GM23248 (cell line): Measurements from ENCODE around the gene CST5. TPM values are rescaled to one million over a fixed set of nuclear protein-coding genes. Genes with fewer than 3 reads are reported as not detected.

Source experiments
- DNase-seq: peaks from one replicate; pipeline ENCODE4 v3.0.0-alpha.2; 2015
- H2AFZ ChIP-seq: fragments of 200-600 bp; sonication (generic); 2 replicates; pipeline ENCODE4 v1.6.1; 2016; ENCODE audit warnings: antibody characterized with exemption
- H3F3A ChIP-seq: fragments of 200-600 bp; sonication (generic); 2 replicates; pipeline ENCODE4 v1.6.1; 2016; ENCODE audit warnings: mild to moderate bottlenecking, antibody characterized with exemption, mixed run types; ENCODE audit not compliant: insufficient read depth
- H3K27ac ChIP-seq: fragments of 200-600 bp; sonication (generic); 2 replicates; pipeline ENCODE4 v1.5.1; 2016; ENCODE audit warnings: mild to moderate bottlenecking
- H3K27me3 ChIP-seq: fragments of 200-600 bp; sonication (generic); replicated peaks from 2 replicates; pipeline ENCODE4 v1.6.1; 2016; ENCODE audit warnings: mild to moderate bottlenecking; ENCODE audit not compliant: insufficient read depth
- H3K36me3 ChIP-seq: fragments of 200-600 bp; sonication (generic); 2 replicates; pipeline ENCODE4 v1.6.1; 2016; ENCODE audit warnings: low read depth, mild to moderate bottlenecking
- H3K4me1 ChIP-seq: fragments of 200-600 bp; sonication (generic); 2 replicates; pipeline ENCODE4 v1.6.1; 2016; ENCODE audit warnings: mild to moderate bottlenecking; ENCODE audit not compliant: insufficient read depth
- H3K4me2 ChIP-seq: fragments of 200-600 bp; sonication (generic); one replicate; pipeline ENCODE4 v1.6.1; 2016; ENCODE audit warnings: mild to moderate bottlenecking; ENCODE audit not compliant: unreplicated experiment
- H3K4me3 ChIP-seq: fragments of 200-600 bp; sonication (generic); 2 replicates; pipeline ENCODE4 v1.5.1; 2016; ENCODE audit warnings: mild to moderate bottlenecking
- H3K79me2 ChIP-seq: fragments of 200-600 bp; sonication (generic); 2 replicates; pipeline ENCODE4 v1.6.1; 2016; ENCODE audit warnings: mild to moderate bottlenecking; ENCODE audit not compliant: insufficient read depth
- H3K9ac ChIP-seq: fragments of 200-600 bp; sonication (generic); 2 replicates; pipeline ENCODE4 v1.6.1; 2016; ENCODE audit warnings: mild to moderate bottlenecking
- H3K9me2 ChIP-seq: fragments of 200-600 bp; sonication (generic); 2 replicates; pipeline ENCODE4 v1.6.1; 2016; ENCODE audit warnings: mixed run types, mild to moderate bottlenecking, moderate library complexity; ENCODE audit not compliant: insufficient read depth
- H3K9me3 ChIP-seq: fragments of 200-600 bp; sonication (generic); one replicate; pipeline ENCODE4 v1.6.1; 2017; ENCODE audit warnings: low read depth
- H4K20me1 ChIP-seq: fragments of 200-600 bp; sonication (generic); 2 replicates; pipeline ENCODE4 v1.6.0; 2016; ENCODE audit not compliant: insufficient read depth
- EZH2 ChIP-seq: fragments of 200-600 bp; sonication (generic); IDR thresholded peaks from 2 replicates; pipeline ENCODE4 v1.6.1; 2018; ENCODE audit warnings: antibody characterized with exemption, mild to moderate bottlenecking; ENCODE audit not compliant: insufficient read depth, poor library complexity, severe bottlenecking
- EZH2phosphoT487 ChIP-seq: fragments of 200-600 bp; sonication (generic); IDR thresholded peaks from 2 replicates; pipeline ENCODE4 v1.6.1; 2018; ENCODE audit warnings: antibody characterized with exemption, moderate library complexity, mild to moderate bottlenecking, low read depth; ENCODE audit not compliant: insufficient read depth
- WGBS, 2 experiments: methylation state at CpG; one replicate each; pipeline ENCODE4 v1.1.6; 2015 to 2017; ENCODE audit warnings: low lambda C conversion rate in 2 of 2, low coverage in 1 of 2; ENCODE audit errors: missing lambda C conversion rate in 2 of 2; 5-methylcytosine and 5-hydroxymethylcytosine counted together
- in situ Hi-C: fragments of 300-500 bp; cut with MboI; formaldehyde crosslinking; loops from 2 replicates; pipeline ENCODE4 v1.15.0; 2020
- polyA plus RNA-seq: library from polyadenylated mRNA; unstranded; fragments of >200 nt; fragmentation: Nextera tagmentation; extraction: Ambion mirVana; gene quantifications from 2 replicates; pipeline ENCODE4 v1.2.1, GENCODE V29; 2016
- total RNA-seq: library from RNA; depleted of rRNA; stranded (reverse); fragments of >200 nt; shearing (Covaris generic); gene quantifications from 2 replicates; pipeline ENCODE4 v1.2.3, GENCODE V29; 2014

CST5 gene
- total and polyA plus RNA-seq, 2 experiments from 2014 or later: not detected

DNA sequence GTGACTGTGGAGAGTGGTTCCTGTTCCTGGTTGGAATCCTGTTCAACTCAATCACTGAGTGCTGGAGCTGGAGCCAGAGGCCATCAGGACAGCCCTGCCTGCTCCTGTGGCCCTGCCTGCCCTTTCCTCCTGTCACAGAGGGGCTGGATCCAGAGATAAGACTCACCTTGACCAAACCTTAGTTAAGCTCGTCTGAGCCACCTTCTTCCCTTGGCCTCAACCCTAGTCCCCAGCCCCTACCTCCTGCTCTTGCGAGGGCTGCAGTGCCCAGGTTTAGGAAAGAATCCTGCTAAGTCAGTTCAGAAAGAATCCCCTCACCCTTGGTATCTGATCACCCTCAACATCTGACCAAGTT, 47.0 kb upstream of the CST5 start:
- H3K9me2 ChIP-seq: no peaks in the 10 kb centered on the region
- DNase-seq: no peak
- no peak overlapping the region for H3K4me2 ChIP-seq
- no peak overlapping the region for H3K27ac ChIP-seq
- in situ Hi-C loops: no loop called here
- H3K4me3 ChIP-seq: no peak overlapping the region
- TF ChIP-seq EZH2 (no peak), EZH2phosphoT487 (no peak)
- no peak overlapping the region for H3K9ac ChIP-seq
- H3K27me3 ChIP-seq: 0 out of 2 replicates have a peak, but pooled peaks cover 10% of the 10 kb centered on the region
- no peaks in the 10 kb centered on the region for H3K36me3 ChIP-seq
- no peaks in the 10 kb centered on the region for H3K79me2 ChIP-seq
- H3K9me3 ChIP-seq: no peaks in the 10 kb centered on the region
- no peak overlapping the region for H2AFZ ChIP-seq
- no peaks in the 10 kb centered on the region for H4K20me1 ChIP-seq
- 32 to 42% methylated on average over 2 of the region's 2 CpGs for WGBS, 2 experiments
- H3F3A ChIP-seq: 0 out of 2 replicates have a peak, but pooled peaks cover 4% of the 10 kb centered on the region
- no peaks in the 10 kb centered on the region for H3K4me1 ChIP-seq

- in situ Hi-C loops: no loop called here
- Histone ChIP-seq H3F3A (0 out of 2 replicates have a peak, but pooled peaks cover 4% of the 10 kb centered on the region), H3K9me2 (no peaks in the 10 kb centered on the region), H3K4me1 (peaks cover 4% of the 10 kb centered on the region), H3K36me3 (no peaks in the 10 kb centered on the region), H3K4me2 (no peak overlapping the region), H3K9ac (no peak overlapping the region), H4K20me1 (no peaks in the 10 kb centered on the region), H3K9me3 (no peaks in the 10 kb centered on the region), H2AFZ (no peak overlapping the region), H3K4me3 (no peak overlapping the region), H3K27ac (no peak overlapping the region), H3K27me3 (0 out of 2 replicates have a peak, but pooled peaks cover 10% of the 10 kb centered on the region), H3K79me2 (no peaks in the 10 kb centered on the region)
- no peak for DNase-seq
- TF ChIP-seq EZH2phosphoT487 (no peak), EZH2 (no peak)
- WGBS, 2 experiments: 36% methylated on average over 6 of the region's 6 CpGs
Measured at GRCh38 chr20:23925789-23926525, 46.4 kb upstream of the CST5 start.

DNA sequence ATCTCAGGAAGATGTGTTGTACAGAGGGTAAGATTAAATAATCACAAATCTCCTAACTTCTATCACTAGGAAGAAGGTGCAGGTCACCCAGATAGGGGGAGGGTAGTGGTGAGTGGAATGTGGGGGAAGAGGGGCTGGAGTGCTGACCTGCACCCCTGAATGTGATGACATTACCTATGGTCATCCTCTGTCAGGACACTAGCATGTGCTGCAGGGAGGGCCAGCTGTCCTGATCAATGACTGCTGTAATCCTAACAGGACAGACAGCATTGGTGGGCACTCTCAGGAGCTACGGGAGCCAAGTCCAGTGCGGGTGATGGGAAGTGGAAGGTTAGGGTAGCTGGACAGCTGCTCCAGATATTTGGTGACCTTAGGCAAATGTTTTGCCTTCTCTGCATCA, 45.2 kb upstream of the CST5 start:
- no peak overlapping the region for H3K9ac ChIP-seq
- H3K79me2 ChIP-seq: no peaks in the 10 kb centered on the region
- H3K9me3 ChIP-seq: no peaks in the 10 kb centered on the region
- 72 to 83% methylated on average over 2 of the region's 2 CpGs for WGBS, 2 experiments
- in situ Hi-C loops: no loop called here
- H3K4me3 ChIP-seq: no peak overlapping the region
- H3K4me2 ChIP-seq: no peak overlapping the region
- H4K20me1 ChIP-seq: no peaks in the 10 kb centered on the region
- H3K9me2 ChIP-seq: no peaks in the 10 kb centered on the region
- H3K36me3 ChIP-seq: no peaks in the 10 kb centered on the region
- no peak overlapping the region for H3K27ac ChIP-seq
- peaks cover 12% of the 10 kb centered on the region; the same call in 1 of the 2 replicates for H3F3A ChIP-seq
- H2AFZ ChIP-seq: no peak overlapping the region
- DNase-seq: no peak
- peaks cover 16% of the 10 kb centered on the region for H3K4me1 ChIP-seq
- H3K27me3 ChIP-seq: 0 out of 2 replicates have a peak, but pooled peaks cover 10% of the 10 kb centered on the region
- TF ChIP-seq EZH2 (no peak), EZH2phosphoT487 (no peak)

GRCh38 chr20:23923891-23924435, 44.4 kb upstream of the CST5 start:
- WGBS, 2 experiments: 44 to 59% methylated on average over 7 of the region's 7 CpGs
- no peak overlapping the region for H3K9ac ChIP-seq
- H3K27me3 ChIP-seq: peaks cover 11% of the 10 kb centered on the region; the same call in 1 of the 2 replicates
- no peaks in the 10 kb centered on the region for H4K20me1 ChIP-seq
- no peaks in the 10 kb centered on the region for H3K36me3 ChIP-seq
- H3K9me3 ChIP-seq: no peaks in the 10 kb centered on the region
- no peak overlapping the region for H2AFZ ChIP-seq
- H3K27ac ChIP-seq: no peak overlapping the region
- peaks cover 23% of the 10 kb centered on the region for H3K4me1 ChIP-seq
- H3F3A ChIP-seq: peaks cover 18% of the 10 kb centered on the region; the same call in 1 of the 2 replicates
- H3K79me2 ChIP-seq: no peaks in the 10 kb centered on the region
- H3K9me2 ChIP-seq: no peaks in the 10 kb centered on the region
- no peak overlapping the region for H3K4me2 ChIP-seq
- no peak for DNase-seq
- in situ Hi-C loops: no loop called here
- TF ChIP-seq EZH2phosphoT487 (no peak), EZH2 (no peak)
- H3K4me3 ChIP-seq: no peak overlapping the region
